Upper lobe of left lung (tissue), 6 donors: ENCODE measurements around the gene SLC35E3. TPM values are rescaled to one million over a fixed set of nuclear protein-coding genes. Genes with fewer than 3 reads are reported as not detected.

ENCODE experiments used
- ATAC-seq, 2 donors: fragments of 200-7000 bp; cut with Tn5 transposase; one replicate each; pipeline ENCODE4 v1.9.1; 2022; ENCODE audit warnings: mild to moderate bottlenecking in 2 of 2, moderate library complexity in 2 of 2; ENCODE audit not compliant: low FRiP score in 2 of 2
- DNase-seq, 2 donors: peaks; one replicate each; pipeline ENCODE4 v3.0.0-alpha.2; 2019 to 2020
- H3K27ac ChIP-seq, 4 donors: fragments of 200-600 bp; sonication (generic); one replicate each; pipeline ENCODE4 v1.5.1; 2016 to 2019
- H3K27me3 ChIP-seq, 4 donors: fragments of 200-600 bp; sonication (generic); one replicate each; pipeline ENCODE4 v1.5.1; 2017 to 2019
- H3K36me3 ChIP-seq, 4 donors: fragments of 200-600 bp; sonication (generic); one replicate each; pipeline ENCODE4 v1.5.1; 2016 to 2019
- H3K4me1 ChIP-seq, 4 donors: fragments of 200-600 bp; sonication (generic); one replicate each; pipeline ENCODE4 v1.5.1; 2018 to 2019
- H3K4me3 ChIP-seq, 4 donors: fragments of 200-600 bp; sonication (generic); one replicate each; pipeline ENCODE4 v1.5.1; 2017 to 2019; ENCODE audit warnings: mild to moderate bottlenecking in 2 of 4, moderate library complexity in 1 of 4
- H3K9me3 ChIP-seq, 4 donors: fragments of 200-600 bp; sonication (generic); one replicate each; pipeline ENCODE4 v1.5.1; 2018 to 2019
- EP300 ChIP-seq, 4 donors: sonication (generic); formaldehyde crosslinking; IDR thresholded peaks; one replicate each; pipeline ENCODE4 v1.5.1; 2017; ENCODE audit warnings: antibody characterized with exemption in 4 of 4, control low read depth in 2 of 4
- POLR2A ChIP-seq, 4 donors: fragments of 450-650 bp; IDR thresholded peaks; one replicate each; pipeline ENCODE4 v1.5.1; 2016 to 2017; ENCODE audit warnings: antibody characterized with exemption in 4 of 4, mild to moderate bottlenecking in 2 of 4
- POLR2AphosphoS5 ChIP-seq, 2 donors: sonication (generic); formaldehyde crosslinking; IDR thresholded peaks; one replicate each; pipeline ENCODE4 v1.5.1; 2017; ENCODE audit warnings: antibody characterized with exemption in 2 of 2
- WGBS, 2 donors: methylation state at CpG; one replicate each; pipeline ENCODE4 v1.1.5; 2017 to 2018; 5-methylcytosine and 5-hydroxymethylcytosine counted together
- total RNA-seq, 6 donors: library from RNA; depleted of rRNA in 4 of 6; stranded (reverse); fragments of >200 nt in 4 of 6; gene quantifications; one replicate each; pipeline versions ENCODE4 v1.1.0 to v1.2.1, GENCODE V29; 2016 to 2021
- TF ChIP-seq, protein P1 (sequence below), 6 experiments: fragments of 450-650 bp in 4 of 6; fragments of 200-600 bp in 2 of 6; sonication (generic) in 2 of 6; IDR thresholded peaks; one replicate each; pipeline ENCODE4 v1.5.1; 2016 to 2019; ENCODE audit warnings: antibody characterized with exemption in 6 of 6
- donor health status: DM: no; HTN: no; CAD: no; lungs with moderate emphysema.
- donor health status: DM: no; HTN: yes; CAD: no; lungs with severe emphysema.

Gene SLC35E3
- total RNA-seq, 6 donors from 2014 or later: 6.5 to 38.8 (median 15.2) TPM

DNA sequence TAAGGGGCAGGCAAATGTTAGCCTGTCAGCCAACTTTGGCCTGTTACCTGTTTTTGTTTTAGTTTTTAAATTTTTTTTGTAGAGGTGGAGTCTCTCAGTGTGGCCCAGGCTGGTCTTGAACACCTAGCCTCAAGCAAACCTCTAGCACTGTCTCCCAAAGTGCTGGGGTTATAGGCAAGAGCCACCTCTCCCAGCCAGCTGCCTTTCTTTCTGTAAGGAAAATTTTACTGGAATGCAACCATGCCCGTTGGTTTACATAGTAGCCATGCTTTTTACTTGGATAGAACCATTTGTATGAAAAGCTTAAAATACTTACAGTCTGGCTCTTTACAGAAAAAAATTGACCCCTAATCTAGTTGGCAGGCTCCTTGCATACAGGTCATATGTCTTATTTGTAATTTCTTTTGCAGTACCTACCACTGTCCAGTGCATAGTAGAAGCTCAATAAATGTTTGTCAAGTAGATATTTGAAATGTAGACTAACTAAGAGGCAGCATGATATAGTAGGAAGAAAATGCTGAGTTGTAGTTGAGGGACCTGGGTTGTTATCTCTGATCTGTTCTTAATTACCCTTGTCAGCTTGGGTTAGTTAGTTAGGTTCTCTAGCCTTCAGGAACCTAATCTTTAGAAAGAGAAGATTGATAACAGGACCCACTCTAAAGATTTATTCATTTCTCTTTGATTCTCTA is 66.7 kb downstream of the SLC35E3 start:
- Histone ChIP-seq H3K9me3 (no peaks in the 10 kb centered on the region), H3K27ac (peak overlapping the region in 1 of 4 donors; percentile 13), H3K4me3 (peak overlapping the region in 1 of 4 donors; percentile 8), H3K36me3 (peaks cover 20 to 72% (median 33%) of the 10 kb centered on the region in 4 donors), H3K4me1 (peaks cover 24 to 52% (median 35%) of the 10 kb centered on the region in 4 donors), H3K27me3 (no peaks in the 10 kb centered on the region)
- WGBS, 2 donors: 82 to 92% methylated on average over 1 of the region's 1 CpG
- no peak for TF ChIP-seq POLR2AphosphoS5 (IDR thresholded peaks at IDR 0.05)
- TF ChIP-seq, protein P1, sequence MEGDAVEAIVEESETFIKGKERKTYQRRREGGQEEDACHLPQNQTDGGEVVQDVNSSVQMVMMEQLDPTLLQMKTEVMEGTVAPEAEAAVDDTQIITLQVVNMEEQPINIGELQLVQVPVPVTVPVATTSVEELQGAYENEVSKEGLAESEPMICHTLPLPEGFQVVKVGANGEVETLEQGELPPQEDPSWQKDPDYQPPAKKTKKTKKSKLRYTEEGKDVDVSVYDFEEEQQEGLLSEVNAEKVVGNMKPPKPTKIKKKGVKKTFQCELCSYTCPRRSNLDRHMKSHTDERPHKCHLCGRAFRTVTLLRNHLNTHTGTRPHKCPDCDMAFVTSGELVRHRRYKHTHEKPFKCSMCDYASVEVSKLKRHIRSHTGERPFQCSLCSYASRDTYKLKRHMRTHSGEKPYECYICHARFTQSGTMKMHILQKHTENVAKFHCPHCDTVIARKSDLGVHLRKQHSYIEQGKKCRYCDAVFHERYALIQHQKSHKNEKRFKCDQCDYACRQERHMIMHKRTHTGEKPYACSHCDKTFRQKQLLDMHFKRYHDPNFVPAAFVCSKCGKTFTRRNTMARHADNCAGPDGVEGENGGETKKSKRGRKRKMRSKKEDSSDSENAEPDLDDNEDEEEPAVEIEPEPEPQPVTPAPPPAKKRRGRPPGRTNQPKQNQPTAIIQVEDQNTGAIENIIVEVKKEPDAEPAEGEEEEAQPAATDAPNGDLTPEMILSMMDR (IDR thresholded peaks at IDR 0.05): no peak
- no peak for TF ChIP-seq POLR2A (IDR thresholded peaks at IDR 0.05)
- TF ChIP-seq EP300 (IDR thresholded peaks at IDR 0.05): no peak
- DNase-seq: no peak
- ATAC-seq: no peak

DNA sequence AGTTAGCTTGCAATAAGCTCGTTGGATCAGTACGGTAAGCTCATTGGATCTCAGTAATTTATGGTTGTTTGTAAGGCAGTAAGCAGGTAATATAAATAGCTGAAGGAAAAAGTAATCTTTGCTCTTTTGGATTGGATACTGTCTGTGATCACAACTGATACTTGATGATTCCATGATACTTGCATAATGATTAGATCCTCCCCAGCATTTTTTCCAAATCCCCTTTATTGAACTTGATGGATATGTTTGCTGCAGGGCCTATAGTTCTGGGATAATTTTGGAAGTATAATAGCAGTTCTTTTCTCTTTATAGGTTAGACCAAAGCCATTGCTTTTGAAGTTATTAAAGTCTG is 67.2 kb downstream of the SLC35E3 start:
- no peaks in the 10 kb centered on the region for H3K27me3 ChIP-seq
- 90 to 94% methylated on average over 2 of the region's 2 CpGs for WGBS, 2 donors
- peaks cover 24 to 77% (median 38%) of the 10 kb centered on the region in 4 donors for H3K36me3 ChIP-seq
- H3K9me3 ChIP-seq: no peaks in the 10 kb centered on the region
- ATAC-seq: no peak
- H3K4me1 ChIP-seq: peaks cover 24 to 52% (median 35%) of the 10 kb centered on the region in 4 donors
- no peak for TF ChIP-seq POLR2AphosphoS5 (IDR thresholded peaks at IDR 0.05)
- TF ChIP-seq EP300 (IDR thresholded peaks at IDR 0.05): no peak
- TF ChIP-seq, protein P1 (IDR thresholded peaks at IDR 0.05): no peak
- no peak for TF ChIP-seq POLR2A (IDR thresholded peaks at IDR 0.05)
- no peak overlapping the region for H3K27ac ChIP-seq
- no peak overlapping the region for H3K4me3 ChIP-seq
- DNase-seq: no peak

DNA sequence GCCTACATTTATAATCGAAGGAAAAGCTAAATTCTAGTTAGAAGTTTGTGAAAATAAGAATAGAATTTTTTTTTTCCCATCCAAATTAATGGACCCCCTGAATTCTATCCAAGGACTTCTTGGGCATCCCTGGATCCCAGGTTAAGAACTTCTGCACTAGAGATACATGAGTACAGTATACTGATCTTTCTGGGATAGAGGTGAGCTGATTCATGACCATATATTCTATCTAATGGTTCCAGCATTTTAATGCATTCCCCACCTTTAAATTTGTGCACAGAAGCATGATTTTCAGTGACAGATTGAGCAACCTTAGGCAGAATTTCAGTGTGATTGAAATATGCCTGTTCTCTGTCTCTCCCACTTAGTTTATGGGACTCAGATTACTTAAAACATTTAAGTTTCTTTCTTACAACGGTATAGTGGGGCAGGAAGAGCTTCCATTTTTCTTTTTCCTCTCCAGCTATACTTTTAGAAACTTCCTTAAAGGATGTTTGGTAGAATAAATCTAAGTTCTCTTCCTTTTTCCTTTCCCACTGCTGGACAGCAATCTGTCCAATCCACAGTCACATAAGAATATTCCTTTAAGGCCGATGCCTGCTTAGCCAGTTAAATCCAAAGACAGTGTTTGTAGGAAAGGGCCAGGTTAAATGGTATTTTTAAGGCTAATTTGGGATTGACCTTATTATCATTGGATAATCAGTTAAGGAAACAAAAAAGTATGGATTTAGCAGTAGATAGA is 68.7 kb downstream of the SLC35E3 start:
- DNase-seq (no peak), ATAC-seq (no peak)
- Histone ChIP-seq H3K4me1 (peaks cover 24 to 46% (median 33%) of the 10 kb centered on the region in 4 donors), H3K4me3 (no peak overlapping the region), H3K36me3 (peaks cover 35 to 91% (median 50%) of the 10 kb centered on the region in 4 donors), H3K27me3 (no peaks in the 10 kb centered on the region), H3K27ac (no peak overlapping the region), H3K9me3 (no peaks in the 10 kb centered on the region)
- TF ChIP-seq EP300 (IDR thresholded peaks at IDR 0.05) (no peak), POLR2AphosphoS5 (IDR thresholded peaks at IDR 0.05) (no peak), POLR2A (IDR thresholded peaks at IDR 0.05) (no peak)
- TF ChIP-seq, protein P1 (IDR thresholded peaks at IDR 0.05): no peak
- WGBS, 2 donors: 72 to 73% methylated on average over 3 of the region's 3 CpGs

DNA sequence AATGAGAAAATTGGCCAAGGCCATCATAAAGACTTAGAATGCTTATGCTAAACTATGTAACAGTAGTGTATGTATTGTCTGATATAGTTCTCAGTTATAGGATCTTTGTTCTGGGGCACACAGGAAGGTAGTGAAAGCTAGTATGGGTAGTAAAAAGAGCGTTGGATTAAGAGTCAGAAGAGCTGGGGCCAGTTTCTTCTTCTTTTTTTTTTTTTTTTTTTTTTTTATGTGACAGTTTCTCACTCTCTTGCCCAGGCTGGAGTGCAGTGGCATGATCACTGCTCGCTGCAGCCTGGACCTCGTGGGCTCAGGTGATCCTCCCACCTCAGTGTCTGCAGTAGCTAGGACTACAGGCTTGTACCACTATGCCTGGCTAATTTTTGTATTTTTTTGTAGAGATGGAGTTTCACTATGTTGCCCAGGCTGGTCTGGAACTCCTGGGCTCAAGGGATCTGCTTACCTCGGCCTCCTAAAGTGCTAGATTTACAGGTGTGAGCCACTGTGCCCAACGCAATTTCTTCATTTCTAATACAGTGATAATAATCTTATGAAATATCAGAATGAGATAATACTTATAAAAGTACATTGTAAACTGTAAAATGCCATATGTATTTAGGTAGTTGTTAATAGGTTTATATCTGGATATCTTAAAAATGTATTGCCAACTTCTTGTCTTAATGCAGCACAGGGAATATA is 69.4 kb downstream of the SLC35E3 start:
- H3K36me3 ChIP-seq: peaks cover 37 to 91% (median 49%) of the 10 kb centered on the region in 4 donors
- no peak overlapping the region for H3K27ac ChIP-seq
- H3K27me3 ChIP-seq: no peaks in the 10 kb centered on the region
- ATAC-seq (no peak), DNase-seq (no peak)
- H3K4me3 ChIP-seq: no peak overlapping the region
- TF ChIP-seq POLR2A (IDR thresholded peaks at IDR 0.05) (no peak), POLR2AphosphoS5 (IDR thresholded peaks at IDR 0.05) (no peak), EP300 (IDR thresholded peaks at IDR 0.05) (no peak)
- TF ChIP-seq, protein P1 (IDR thresholded peaks at IDR 0.05): no peak
- H3K9me3 ChIP-seq: no peaks in the 10 kb centered on the region
- WGBS, 2 donors: 83 to 85% methylated on average over 5 of the region's 5 CpGs
- peaks cover 24 to 39% (median 31%) of the 10 kb centered on the region in 4 donors for H3K4me1 ChIP-seq
